SU-DHL-6 (cell line): ENCODE data around the gene RPS6KA2.

Experiments
- CTCF ChIP-seq: fragments of 200-600 bp; sonication (generic); IDR thresholded peaks from one replicate; pipeline ENCODE4 v1.5.1; 2017; ENCODE audit warnings: antibody characterized with exemption, mild to moderate bottlenecking, low read length, moderate library complexity; ENCODE audit not compliant: insufficient read depth, poor library complexity, severe bottlenecking
- EZH2phosphoT487 ChIP-seq: fragments of 200-600 bp; sonication (generic), shearing (Covaris generic); conservative IDR thresholded peaks from 2 replicates; pipeline ENCODE4 v1.6.1; 2018; ENCODE audit warnings: mild to moderate bottlenecking, antibody characterized with exemption, low read length, moderate library complexity, mixed read lengths

- TF ChIP-seq CTCF (no peak), EZH2phosphoT487 (no peak)
Measured at GRCh38 chr6:166397849-166398248, 229.2 kb downstream of the RPS6KA2 start.
